Measurements from ENCODE around the gene SPDYC.

Gene SPDYC

DNA sequence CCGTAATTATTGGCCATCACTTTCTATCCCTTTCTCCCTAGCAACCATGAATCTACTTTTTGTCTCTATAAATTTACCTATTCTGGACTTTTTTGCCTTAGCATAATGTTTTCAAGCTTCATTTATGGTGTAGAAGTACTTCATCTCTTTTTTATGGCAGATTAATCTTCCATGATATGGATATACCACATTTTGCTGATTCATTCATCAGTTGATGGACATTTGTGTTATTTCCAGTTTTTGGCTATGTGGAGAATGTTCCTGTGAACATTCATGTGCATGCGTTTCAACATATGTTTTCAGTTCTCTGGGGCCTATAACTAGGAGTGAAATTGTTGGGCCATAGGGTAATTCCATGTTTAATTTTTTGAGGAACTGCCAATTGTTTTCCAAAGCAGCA is 24.5 kb downstream of the SPDYC start:
- H3K4me1 ChIP-seq (ENCODE audit: insufficient read depth, low read length), result no peaks in the 10 kb centered on the region
- H3K36me3 ChIP-seq (ENCODE audit: insufficient read depth, low read length), result peaks cover 10% of the 10 kb centered on the region

DNA sequence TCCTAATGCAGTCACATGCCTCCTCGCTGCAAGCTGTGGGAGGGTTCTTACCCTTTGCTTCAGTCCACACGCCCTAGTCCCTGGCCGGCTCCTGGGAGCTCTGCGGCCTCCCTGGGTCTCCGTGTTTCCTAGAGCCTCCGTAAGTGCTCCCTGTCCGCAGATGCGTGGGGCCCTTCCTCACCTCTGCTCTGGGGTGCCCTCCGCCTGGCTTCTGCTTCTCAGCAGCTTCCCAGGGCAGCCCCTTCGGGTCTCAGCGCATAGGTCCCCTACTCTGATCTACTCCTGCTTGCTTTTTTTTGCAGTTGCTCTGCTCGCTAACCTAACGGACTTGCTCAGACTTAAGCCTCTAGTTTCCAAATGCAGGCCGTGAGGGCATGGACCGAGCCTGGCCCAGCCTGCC is 34.1 kb downstream of the SPDYC start:
- peaks cover 14% of the 10 kb centered on the region for H3K36me3 ChIP-seq (ENCODE audit: insufficient read depth, low read length)
- no peak overlapping the region for H3K9ac ChIP-seq (ENCODE audit: low read depth, low read length)
- H3K9me3 ChIP-seq (ENCODE audit: control insufficient read depth, insufficient read depth, low read length), result no peaks in the 10 kb centered on the region
- H3K4me1 ChIP-seq (ENCODE audit: insufficient read depth, low read length), result no peaks in the 10 kb centered on the region

More for the DNA sequence above, 24.5 kb downstream of the SPDYC start:
- Histone ChIP-seq H3K9ac (ENCODE audit: low read depth, low read length) (no peak overlapping the region), H3K9me3 (ENCODE audit: control insufficient read depth, insufficient read depth, low read length) (no peaks in the 10 kb centered on the region)

DNA sequence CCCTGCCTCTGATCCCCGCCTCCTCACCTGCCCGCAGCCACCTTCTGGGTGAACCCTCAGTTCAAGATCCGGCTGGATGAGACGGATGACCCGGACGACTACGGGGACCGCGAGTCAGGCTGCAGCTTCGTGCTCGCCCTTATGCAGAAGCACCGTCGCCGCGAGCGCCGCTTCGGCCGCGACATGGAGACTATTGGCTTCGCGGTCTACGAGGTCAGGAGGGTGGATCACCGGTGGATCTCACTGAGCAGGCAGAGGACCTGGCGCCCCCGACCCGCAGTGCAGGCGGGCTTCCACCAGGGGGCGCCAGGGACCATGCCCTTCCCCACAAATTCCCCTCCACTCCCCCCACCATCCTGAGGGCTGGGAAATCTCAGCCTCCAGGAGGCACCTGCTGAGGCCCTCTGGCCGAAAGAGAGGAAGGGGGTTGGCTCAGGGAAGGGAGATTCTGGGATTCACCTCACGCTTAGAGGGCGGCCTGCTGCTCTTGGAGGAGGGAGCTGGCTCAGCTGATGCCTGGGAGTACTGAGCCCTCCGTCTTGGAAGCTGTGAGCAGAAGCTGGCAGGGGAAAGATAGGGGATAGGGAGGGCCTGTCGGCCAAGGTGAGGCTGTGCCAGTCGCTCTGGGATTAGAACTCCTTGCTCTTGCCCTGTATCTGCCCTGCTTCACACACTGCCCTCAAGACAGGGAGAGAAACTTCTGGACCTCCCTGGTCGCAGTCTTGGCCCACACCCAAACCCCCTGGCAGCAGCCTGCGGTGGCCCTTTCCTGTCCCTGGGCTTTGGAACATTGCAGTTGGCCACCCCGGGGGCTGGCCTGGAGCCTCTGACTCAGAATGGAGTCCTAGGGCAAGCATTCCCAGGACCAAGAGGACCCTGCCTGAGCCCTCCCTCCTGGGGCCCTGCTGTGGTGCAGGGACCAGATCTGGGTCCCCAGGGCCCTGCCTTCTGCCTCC is 34.9 kb downstream of the SPDYC start:
- Histone ChIP-seq H3K9me3 (ENCODE audit: control insufficient read depth, insufficient read depth, low read length) (no peaks in the 10 kb centered on the region), H3K9ac (ENCODE audit: low read depth, low read length) (no peak overlapping the region), H3K36me3 (ENCODE audit: insufficient read depth, low read length) (peaks cover 19% of the 10 kb centered on the region), H3K4me1 (ENCODE audit: insufficient read depth, low read length) (no peaks in the 10 kb centered on the region)

DNA sequence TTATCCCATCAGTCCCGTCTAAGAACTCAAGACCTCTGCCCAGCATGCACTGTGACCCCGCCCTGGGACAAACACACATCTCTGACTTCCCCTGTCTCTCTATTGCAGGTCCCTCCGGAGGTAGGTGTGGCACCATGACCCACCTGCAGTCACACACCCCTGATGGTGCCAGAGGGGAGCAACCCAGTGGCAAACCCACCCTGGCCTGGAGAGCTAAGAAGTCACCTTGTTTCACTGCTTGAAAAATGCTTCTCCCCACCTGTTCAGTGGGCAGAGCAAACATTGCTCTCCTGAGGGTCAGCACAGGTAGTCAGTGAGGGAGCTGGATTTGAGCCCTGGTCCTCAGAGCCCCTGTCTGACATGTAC is 35.6 kb downstream of the SPDYC start:
- H3K9me3 ChIP-seq (ENCODE audit: control insufficient read depth, insufficient read depth, low read length), result no peaks in the 10 kb centered on the region
- H3K36me3 ChIP-seq (ENCODE audit: insufficient read depth, low read length), result peaks cover 19% of the 10 kb centered on the region
- H3K4me1 ChIP-seq (ENCODE audit: insufficient read depth, low read length), result no peaks in the 10 kb centered on the region
- no peak overlapping the region for H3K9ac ChIP-seq (ENCODE audit: low read depth, low read length)

DNA sequence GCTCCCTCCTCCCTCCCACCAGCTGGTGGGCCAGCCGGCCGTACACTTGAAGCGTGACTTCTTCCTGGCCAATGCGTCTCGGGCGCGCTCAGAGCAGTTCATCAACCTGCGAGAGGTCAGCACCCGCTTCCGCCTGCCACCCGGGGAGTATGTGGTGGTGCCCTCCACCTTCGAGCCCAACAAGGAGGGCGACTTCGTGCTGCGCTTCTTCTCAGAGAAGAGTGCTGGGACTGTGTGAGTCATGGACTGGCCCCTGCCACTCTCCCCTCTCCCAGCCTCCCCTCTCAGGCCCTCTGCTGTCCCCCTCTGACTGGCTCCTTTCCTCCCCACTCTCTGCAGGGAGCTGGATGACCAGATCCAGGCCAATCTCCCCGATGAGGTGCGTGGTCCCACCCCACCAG is 36.4 kb downstream of the SPDYC start:
- Histone ChIP-seq H3K9me3 (ENCODE audit: control insufficient read depth, insufficient read depth, low read length) (no peaks in the 10 kb centered on the region), H3K9ac (ENCODE audit: low read depth, low read length) (no peak overlapping the region), H3K4me1 (ENCODE audit: insufficient read depth, low read length) (no peaks in the 10 kb centered on the region), H3K36me3 (ENCODE audit: insufficient read depth, low read length) (peaks cover 19% of the 10 kb centered on the region)

DNA sequence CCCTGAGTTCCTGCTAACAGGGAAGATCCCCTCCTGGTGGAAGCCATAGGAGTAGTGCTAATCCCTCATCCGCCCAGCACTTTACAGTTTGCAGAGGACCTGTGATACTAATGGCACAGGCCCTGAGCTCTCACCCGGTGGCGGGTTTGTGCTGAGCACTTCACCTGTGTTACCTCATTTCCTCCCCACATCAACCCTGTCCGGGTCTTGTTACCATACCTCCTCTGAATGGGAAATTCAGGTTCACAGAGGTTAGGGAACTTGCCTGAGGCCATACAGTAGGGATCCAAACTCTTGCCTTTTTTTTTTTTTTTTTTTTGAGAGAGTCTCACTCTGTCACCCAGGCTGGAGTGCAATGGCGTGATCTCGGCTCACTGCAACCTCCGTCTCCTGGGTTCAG is 36.9 kb downstream of the SPDYC start:
- Histone ChIP-seq H3K9ac (ENCODE audit: low read depth, low read length) (no peak overlapping the region), H3K9me3 (ENCODE audit: control insufficient read depth, insufficient read depth, low read length) (no peaks in the 10 kb centered on the region), H3K4me1 (ENCODE audit: insufficient read depth, low read length) (0 out of 2 replicates have a peak, but pooled peaks cover under 1% of the 10 kb centered on the region), H3K36me3 (ENCODE audit: insufficient read depth, low read length) (peaks cover 19% of the 10 kb centered on the region)

DNA sequence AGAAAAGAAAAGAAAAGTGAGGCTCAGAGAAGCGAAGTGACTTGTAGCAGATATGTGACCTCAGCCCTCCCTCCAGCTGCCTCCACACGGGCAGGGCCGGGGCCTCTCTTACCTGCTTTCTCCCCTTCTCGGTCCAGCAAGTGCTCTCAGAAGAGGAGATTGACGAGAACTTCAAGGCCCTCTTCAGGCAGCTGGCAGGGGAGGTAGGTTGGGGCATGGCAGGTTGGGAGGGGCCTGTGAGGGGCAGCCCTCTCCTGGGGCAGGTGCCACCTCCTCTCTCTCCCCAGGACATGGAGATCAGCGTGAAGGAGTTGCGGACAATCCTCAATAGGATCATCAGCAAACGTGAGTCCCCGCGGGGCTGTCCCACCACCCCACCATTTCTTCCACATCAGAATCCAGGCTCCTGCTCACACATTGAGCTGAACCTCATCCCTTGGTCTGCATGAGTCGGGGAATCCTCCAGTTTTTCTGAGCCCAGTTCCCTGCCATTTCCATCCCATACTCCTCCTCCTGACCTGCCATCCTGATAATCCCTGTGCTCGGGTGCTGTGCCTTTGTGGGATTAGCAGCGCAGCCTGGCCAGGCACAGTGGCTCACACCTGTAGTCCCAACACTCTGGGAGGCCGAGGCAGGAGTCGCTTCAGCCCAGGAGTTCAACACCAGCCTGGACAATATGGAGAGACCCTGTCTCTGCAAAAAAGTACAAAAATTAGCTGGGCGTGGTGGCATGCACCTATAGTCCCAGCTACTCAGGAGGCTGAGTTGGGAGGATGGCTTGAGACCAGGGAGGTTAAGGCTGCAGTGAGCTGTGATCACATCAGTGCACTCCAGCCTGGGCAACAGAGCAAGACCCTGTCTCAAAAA is 38.1 kb downstream of the SPDYC start:
- Histone ChIP-seq H3K9ac (ENCODE audit: low read depth, low read length) (no peak overlapping the region), H3K4me1 (ENCODE audit: insufficient read depth, low read length) (peaks cover 11% of the 10 kb centered on the region; the same call in 1 of the 2 replicates), H3K9me3 (ENCODE audit: control insufficient read depth, insufficient read depth, low read length) (no peaks in the 10 kb centered on the region), H3K36me3 (ENCODE audit: insufficient read depth, low read length) (peaks cover 19% of the 10 kb centered on the region)

DNA sequence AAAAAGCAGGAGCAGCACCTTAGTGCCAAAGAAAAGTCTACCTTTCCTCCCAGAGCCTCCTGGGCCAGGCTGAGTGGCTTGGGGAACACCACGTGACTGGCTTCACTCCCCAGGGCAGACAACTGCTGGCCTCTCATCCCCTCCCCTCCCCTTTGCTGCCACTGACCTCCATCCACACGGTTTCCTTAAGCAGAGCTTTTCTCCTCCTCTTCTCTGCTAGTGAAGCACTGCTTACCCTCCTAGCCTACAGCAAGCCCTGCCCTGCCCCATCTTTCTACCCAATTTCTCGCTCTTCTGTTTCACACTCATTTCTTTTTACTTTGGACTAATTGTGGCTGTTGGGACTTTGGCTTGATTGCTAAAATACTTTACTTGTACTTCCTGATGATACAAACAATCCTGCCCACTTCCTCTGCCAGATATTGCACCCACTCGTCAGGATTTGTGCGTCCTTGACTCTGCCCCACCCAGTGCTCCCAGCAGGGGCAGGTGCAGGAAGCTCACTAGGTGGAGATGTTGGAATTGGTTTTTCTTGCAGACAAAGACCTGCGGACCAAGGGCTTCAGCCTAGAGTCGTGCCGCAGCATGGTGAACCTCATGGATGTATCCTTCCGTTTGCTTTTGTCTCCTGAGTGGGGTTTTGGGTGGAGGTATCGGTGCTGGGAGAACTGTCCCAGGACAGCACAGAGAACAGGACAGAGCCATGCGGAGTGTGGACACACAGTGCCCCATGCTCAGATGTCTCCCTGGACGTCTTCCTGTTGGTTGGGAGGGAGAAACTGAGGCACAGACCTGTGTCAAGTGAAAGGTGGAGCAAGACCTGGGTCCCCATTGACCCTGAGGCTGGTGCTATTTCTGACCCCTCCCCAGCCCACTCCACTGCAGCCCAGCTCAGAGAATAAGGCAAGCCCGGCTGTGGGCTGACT is 39.0 kb downstream of the SPDYC start:
- H3K4me1 ChIP-seq (ENCODE audit: insufficient read depth, low read length), result peaks cover 18% of the 10 kb centered on the region; the same call in 1 of the 2 replicates
- H3K36me3 ChIP-seq (ENCODE audit: insufficient read depth, low read length), result peaks cover 19% of the 10 kb centered on the region
- no peaks in the 10 kb centered on the region for H3K9me3 ChIP-seq (ENCODE audit: control insufficient read depth, insufficient read depth, low read length)
- H3K9ac ChIP-seq (ENCODE audit: low read depth, low read length), result no peak overlapping the region

DNA sequence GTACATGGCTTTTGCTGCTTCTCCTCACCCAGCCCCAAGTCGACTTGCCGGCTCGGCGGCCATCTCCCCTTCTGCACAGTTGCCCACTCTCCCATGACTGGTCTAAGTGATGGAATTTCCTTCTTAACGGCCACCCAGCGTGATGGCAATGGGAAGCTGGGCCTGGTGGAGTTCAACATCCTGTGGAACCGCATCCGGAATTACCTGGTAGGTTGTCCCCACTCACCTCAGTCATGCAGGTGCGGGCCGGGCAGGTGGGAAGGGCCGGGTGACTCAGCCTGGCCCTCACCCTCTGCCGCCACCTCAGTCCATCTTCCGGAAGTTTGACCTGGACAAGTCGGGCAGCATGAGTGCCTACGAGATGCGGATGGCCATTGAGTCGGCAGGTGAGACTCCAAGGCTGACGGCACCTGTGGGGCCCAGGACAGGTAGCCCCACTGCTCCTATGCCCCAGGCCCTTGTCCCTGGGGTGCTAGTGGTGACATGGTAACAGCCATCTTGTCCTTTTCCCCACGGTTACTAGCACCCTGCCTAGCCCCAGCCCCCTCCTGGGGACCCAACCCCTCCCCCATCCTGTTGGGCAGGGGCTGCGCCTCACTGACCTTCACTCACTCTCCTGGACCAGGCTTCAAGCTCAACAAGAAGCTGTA is 39.8 kb downstream of the SPDYC start:
- H3K9me3 ChIP-seq (ENCODE audit: control insufficient read depth, insufficient read depth, low read length), result no peaks in the 10 kb centered on the region
- H3K9ac ChIP-seq (ENCODE audit: low read depth, low read length), result no peak overlapping the region
- H3K36me3 ChIP-seq (ENCODE audit: insufficient read depth, low read length), result peaks cover 19% of the 10 kb centered on the region
- H3K4me1 ChIP-seq (ENCODE audit: insufficient read depth, low read length), result peaks cover 19% of the 10 kb centered on the region; the same call in 1 of the 2 replicates

DNA sequence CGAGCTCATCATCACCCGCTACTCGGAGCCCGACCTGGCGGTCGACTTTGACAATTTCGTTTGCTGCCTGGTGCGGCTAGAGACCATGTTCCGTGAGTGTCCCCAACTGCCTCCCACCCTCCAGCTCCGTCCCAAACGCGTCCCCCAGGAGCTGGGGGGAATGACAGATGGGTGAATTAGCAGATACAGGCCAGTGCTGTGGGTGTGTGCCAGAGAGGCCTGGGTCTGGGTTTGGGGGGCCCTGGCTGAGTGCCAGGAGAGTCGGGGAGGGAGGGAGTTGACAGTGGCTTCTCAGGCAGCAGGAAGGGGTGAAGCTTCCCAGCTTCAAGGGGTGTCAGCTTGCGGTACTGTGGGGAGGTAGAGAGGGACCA is 40.3 kb downstream of the SPDYC start:
- H3K4me1 ChIP-seq (ENCODE audit: insufficient read depth, low read length), result peaks cover 19% of the 10 kb centered on the region; the same call in 1 of the 2 replicates
- H3K9ac ChIP-seq (ENCODE audit: low read depth, low read length), result no peak overlapping the region
- no peaks in the 10 kb centered on the region for H3K9me3 ChIP-seq (ENCODE audit: control insufficient read depth, insufficient read depth, low read length)
- H3K36me3 ChIP-seq (ENCODE audit: insufficient read depth, low read length), result peaks cover 19% of the 10 kb centered on the region

DNA sequence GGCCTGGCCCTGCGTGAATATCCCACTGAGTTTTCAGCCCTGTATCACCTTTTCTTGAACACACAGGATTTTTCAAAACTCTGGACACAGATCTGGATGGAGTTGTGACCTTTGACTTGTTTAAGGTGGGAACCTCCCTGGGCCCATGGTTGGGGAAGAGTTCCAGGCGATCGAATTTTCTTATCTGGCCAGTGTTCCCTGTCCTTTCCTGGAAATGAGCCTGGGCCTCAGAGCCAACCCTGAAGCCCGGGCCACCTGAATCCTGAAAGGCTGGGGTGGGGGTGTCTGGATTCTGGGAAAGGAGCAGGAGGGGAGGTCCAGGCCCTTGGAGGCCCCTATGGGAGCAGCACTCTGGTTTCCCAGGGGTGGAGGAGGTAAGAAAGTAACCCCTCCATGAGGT is 40.7 kb downstream of the SPDYC start:
- Histone ChIP-seq H3K4me1 (ENCODE audit: insufficient read depth, low read length) (peaks cover 19% of the 10 kb centered on the region; the same call in 1 of the 2 replicates), H3K36me3 (ENCODE audit: insufficient read depth, low read length) (peaks cover 15% of the 10 kb centered on the region), H3K9me3 (ENCODE audit: control insufficient read depth, insufficient read depth, low read length) (no peaks in the 10 kb centered on the region), H3K9ac (ENCODE audit: low read depth, low read length) (no peak overlapping the region)

DNA sequence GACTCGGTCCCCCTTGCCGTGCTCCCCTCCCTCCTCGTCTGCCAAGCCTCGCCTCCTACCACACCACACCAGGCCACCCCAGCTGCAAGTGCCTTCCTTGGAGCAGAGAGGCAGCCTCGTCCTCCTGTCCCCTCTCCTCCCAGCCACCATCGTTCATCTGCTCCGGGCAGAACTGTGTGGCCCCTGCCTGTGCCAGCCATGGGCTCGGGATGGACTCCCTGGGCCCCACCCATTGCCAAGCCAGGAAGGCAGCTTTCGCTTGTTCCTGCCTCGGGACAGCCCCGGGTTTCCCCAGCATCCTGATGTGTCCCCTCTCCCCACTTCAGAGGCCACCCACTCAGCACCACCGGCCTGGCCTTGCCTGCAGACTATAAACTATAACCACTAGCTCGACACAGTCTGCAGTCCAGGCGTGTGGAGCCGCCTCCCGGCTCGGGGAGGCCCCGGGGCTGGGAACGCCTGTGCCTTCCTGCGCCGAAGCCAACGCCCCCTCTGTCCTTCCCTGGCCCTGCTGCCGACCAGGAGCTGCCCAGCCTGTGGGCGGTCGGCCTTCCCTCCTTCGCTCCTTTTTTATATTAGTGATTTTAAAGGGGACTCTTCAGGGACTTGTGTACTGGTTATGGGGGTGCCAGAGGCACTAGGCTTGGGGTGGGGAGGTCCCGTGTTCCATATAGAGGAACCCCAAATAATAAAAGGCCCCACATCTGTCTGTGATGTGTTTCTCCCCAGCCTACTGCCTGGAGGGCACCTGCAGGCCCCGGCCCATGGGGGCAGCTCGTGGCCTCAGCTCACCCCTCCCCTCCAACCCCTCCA is 41.5 kb downstream of the SPDYC start:
- Histone ChIP-seq H3K4me1 (ENCODE audit: insufficient read depth, low read length) (peaks cover 19% of the 10 kb centered on the region; the same call in 1 of the 2 replicates), H3K9ac (ENCODE audit: low read depth, low read length) (no peak overlapping the region), H3K9me3 (ENCODE audit: control insufficient read depth, insufficient read depth, low read length) (no peaks in the 10 kb centered on the region), H3K36me3 (ENCODE audit: insufficient read depth, low read length) (peaks cover 7% of the 10 kb centered on the region)

All from ES-I3 (cell line).